T follicular helper cell (primary cell): ENCODE data around the gene LMNB1.
"Not testable (repeated sequence)": the region's sequence is repeated elsewhere in the genome, so short reads cannot be mapped to it uniquely, and the experiment has no call there.

Source experiments
- DNase-seq: peaks from one replicate; pipeline ENCODE4 v3.0.0-alpha.2; 2020; ENCODE audit warnings: low read depth

LMNB1 gene

GRCh38 chr5:126826619-126827215 lies 49.8 kb downstream of the LMNB1 start:
- no peak for DNase-seq

DNA sequence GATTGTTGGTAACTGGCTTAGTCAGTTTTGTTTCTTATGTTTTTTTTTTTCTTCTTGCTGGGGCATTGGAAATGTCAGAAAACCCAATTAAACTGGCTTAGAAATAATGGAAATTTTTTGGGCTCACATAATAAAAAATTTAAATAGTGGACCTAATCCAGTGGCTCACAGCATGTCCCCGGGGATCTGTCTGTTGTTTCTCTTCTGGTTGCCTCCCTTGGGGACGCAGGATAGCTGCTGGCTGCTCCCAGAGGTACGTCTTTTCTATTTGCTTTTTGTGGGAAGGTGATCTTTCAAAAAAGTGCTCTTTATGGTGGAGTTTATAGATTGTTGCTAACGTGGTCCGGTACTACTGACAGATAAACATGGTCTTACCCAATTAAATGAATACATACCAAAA lies 52.2 kb downstream of the LMNB1 start:
- DNase-seq: no peak

DNA sequence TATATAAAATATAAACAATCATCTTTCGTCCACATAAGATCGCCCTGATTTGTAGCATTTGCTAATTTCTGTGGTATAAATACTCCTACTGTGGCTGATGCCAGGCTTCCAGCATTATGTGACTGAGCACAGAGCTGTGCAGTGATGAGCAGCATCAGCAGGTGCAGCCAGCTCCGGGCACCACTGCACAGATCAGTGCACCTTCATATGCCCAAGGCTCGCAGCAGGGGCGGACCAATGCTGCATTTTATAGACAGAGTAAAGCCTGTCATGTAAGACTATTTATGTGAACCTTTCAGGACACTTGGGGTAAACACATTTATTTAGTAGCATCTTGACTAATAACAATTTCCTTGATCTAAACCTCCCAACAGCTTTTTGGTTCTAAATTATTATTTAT lies 53.1 kb downstream of the LMNB1 start:
- no peak for DNase-seq

DNA sequence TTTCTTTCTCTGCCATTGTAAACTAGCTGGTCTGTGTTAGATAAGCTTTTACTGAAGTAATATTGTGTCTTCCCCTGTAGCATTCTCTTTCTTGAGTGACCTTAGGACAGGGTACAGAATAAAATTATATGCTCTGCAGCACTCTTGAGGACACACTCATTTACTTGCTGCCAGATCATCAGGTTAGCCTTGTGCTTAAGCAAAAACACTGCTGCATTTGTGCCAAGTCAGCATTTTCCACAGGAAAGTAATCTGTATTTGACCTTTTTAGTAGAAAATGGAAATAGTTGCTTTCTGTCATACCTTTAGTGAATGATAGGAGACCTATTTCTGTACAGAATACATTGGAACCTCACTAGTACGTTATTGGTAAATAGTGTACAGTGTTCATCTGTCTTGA lies 54.2 kb downstream of the LMNB1 start:
- no peak for DNase-seq

DNA sequence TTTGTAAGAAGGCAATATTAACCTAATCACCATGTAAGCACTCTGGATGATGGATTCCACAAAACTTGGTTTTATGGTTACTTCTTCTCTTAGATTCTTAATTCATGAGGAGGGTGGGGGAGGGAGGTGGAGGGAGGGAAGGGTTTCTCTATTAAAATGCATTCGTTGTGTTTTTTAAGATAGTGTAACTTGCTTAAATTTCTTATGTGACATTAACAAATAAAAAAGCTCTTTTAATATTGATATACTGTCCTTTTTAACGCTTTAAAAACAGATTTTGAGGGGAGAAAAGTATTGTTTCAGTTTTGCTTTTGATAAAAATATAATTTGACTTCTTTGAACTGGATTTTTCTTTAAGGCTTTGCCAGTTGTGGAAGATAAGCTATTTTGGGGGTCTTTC lies 59.8 kb downstream of the LMNB1 start:
- DNase-seq: no peak

DNA sequence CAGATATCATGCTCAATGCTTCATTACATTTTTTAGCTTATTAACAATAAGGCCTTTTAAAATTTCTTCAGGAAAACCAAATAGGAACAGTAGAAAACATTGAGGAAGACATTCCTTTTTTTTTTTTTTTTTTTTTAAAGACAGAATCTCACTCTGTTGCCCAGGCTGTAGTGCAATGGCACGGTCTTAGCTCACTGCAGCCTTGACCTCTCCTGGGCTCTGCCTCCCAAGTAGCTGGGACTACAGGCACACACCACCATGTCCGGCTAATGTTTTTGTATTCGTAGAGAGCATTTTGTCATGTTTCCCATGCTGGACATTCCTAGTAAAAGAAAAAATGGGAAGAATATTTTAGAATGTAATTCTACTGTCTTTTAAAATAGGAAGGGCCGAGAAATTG lies 60.3 kb downstream of the LMNB1 start:
- no peak for DNase-seq

DNA sequence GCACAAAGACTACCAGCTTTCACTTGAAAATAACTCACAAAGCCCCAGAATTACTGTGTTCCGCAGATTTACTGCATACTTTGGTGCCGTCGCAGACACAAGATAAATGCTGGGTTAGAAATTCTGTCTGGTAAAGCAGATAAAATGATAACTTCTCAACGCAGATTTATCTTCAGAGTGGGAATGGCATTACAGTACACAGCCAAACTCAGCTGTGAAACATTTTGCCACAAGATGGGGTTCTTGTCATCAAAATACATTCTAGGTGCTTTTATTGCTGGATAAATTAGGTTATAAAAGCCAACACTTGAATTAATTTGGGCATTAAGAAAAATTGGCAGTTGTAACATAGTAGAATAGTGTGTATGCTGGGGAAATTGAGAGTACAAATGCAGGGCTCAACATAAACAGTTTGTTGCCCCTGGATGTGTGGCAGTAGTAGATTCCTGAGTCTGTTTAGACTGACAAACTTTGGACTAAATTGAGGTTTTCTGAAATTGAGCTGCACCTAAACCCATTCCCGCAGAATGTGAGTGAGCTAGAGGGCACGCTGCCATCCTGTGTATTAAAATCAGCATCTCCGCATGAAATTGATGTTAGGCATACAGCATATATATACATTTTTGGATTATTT lies 61.1 kb downstream of the LMNB1 start:
- no peak for DNase-seq

DNA sequence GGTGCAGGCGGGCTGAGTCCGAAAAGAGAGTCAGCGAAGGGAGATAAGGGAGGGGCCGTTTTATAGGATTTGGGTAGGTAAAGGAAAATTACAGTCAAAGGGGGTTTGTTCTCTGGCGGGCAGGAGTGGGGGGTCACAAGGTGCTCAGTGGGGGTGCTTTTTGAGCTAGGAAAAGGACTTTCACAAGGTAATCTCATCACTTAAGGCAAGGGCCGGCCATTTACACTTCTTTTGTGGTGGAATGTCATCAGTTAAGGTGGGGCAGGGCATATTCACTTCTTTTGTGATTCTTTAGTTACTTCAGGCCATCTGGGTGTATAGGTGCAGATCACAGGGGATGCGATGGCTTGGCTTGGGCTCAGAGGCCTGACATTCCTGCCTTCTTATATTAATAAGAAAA lies 62.5 kb downstream of the LMNB1 start:
- DNase-seq: not testable (repeated sequence)

GRCh38 chr5:126843375-126843774 lies 66.4 kb downstream of the LMNB1 start:
- not testable (repeated sequence) for DNase-seq

DNA sequence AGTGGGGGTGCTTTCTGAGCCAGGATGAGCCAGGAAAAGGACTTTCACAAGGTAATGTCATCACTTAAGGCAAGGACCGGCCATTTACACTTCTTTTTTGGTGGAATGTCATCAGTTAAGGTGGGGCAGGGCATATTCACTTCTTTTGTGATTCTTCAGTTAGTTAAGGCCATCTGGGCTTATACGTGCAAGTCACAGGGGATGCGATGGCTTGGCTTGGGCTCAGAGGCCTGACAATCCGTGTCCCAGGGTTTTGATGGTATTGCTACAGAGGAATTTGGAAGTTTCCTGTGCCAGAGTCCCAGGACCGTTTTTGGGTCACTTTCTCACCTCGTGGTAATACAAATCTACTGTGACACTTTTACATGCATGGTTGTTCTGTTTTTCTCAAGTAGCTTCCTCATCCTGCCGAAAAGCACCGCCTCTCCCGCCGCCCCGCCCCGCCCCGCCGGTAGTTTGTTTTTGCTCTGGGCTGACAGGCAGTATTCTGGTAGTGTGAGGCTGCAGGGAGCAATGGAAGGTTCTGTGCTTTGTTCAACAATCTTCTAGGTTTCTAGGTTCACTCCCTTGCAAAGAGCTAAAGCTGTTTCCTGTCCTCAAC lies 68.6 kb downstream of the LMNB1 start:
- DNase-seq: peak; percentile 46

- DNase-seq: no peak
Measured at GRCh38 chr5:126846344-126846743, 69.4 kb downstream of the LMNB1 start.

DNA sequence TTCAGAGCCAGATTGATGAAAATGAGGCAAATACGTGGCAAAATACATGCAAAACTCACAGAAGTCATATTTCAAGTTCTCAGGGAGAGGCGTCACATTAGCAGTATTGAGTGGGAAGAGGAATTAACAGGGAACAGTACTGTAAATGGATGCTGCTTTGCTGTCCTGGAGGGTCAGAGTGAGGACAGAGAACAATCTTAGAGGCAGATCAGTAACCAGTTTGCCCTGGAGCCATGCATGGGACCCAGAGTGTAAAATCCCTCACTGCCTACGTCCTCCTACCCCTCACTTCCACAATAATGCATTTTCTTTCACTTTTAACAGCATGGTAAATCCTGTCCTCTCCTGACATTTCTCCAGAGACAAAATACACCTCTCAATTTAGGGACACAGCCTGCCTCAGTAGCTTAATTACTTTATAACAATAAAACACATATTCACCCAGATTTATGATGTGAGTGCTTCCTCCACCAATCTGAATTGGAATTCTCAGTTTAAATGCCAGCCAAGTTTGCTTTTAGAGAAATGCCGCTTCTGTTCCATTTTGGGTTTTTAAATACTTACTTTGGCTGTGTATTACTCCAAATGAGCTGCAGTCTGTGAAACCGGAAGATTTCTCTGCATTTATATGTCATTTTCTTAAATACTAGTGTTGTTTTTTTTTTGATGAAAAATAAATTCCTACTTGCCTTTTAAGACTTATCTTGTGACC lies 70.0 kb downstream of the LMNB1 start:
- DNase-seq: no peak

DNA sequence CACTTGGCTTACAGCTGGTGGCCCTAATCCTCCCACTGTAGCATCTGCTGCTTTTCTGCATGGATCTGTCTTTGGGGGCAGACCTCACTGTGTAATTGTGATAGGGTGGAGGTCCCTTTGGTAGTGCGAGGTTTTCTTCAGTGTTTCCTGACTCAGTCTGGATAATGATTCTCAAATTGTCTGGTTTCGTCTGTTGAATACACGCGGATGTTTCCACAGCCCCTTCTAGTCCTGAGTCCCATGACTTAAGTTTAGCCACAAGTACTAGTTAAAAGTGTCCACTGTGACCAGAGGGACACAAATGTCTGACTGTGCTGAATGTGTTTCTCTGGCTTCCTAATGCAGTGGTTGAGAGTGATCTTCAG lies 70.5 kb downstream of the LMNB1 start:
- DNase-seq: no peak

- no peak for DNase-seq
Measured at GRCh38 chr5:126847826-126848251, 70.9 kb downstream of the LMNB1 start.

GRCh38 chr5:126848253-126848652 lies 71.3 kb downstream of the LMNB1 start:
- DNase-seq: no peak

GRCh38 chr5:126849101-126849678 lies 72.3 kb downstream of the LMNB1 start:
- DNase-seq: no peak

DNA sequence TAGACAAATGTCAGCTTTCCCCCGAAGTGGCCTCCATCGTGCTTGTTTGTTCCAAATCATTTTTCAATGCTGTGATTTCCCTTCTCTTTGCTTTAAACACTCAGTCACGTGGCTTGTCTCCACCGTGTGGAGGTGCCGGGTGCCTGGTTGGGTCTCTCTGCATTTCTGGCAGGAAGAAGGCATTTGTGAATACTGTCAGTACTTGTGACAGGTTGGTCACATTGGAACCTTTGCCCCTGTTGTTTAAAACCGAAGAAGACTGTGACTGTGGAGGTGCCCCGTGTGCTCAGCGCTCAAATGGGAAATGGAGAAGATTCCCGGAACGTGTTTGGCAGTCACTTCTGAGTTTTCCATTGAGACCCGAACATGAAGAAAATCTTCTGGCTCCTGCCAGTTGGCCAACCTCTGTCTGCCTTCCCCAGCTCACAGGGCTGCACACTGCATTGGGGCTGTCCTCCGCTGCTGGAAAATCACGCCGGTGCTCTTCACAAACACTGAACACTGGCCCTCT lies 74.6 kb downstream of the LMNB1 start:
- DNase-seq: no peak

- no peak for DNase-seq
Measured at GRCh38 chr5:126852091-126852571, 75.2 kb downstream of the LMNB1 start.

DNA sequence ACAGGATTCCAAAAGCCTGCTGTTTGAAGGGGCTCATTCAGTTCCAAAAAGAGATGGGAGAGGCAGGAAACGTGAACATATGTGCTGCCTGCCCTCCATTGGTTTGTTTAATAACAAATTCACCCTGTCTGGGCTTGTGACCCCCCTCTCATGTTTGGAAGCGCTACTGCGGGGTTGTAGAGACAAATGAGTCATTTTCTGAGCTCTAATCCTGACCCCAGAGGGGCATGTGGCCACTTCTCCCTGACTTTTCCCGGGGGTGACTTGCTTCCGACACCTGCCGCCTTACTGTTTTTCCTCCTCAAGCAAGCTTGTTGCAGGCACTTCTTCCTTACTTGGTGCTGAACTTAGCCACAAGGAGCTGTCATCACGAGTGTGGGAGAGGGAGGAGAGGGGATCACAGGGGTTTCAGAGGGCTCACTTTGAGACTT lies 75.9 kb downstream of the LMNB1 start:
- DNase-seq: no peak

GRCh38 chr5:126853541-126854307 lies 76.8 kb downstream of the LMNB1 start:
- not testable (repeated sequence) for DNase-seq

GRCh38 chr5:126854526-126855110 lies 77.7 kb downstream of the LMNB1 start:
- no peak for DNase-seq
